ENCODE data around the gene RNF181. TPM values are rescaled to one million over a fixed set of nuclear protein-coding genes. Genes with fewer than 3 reads are reported as not detected.

RNF181 gene
- total and polyA plus RNA-seq, 2 of the 8 experiments (the other 6 are each of a cell fraction or from before 2014, with no cell fraction given): 97.2 to 514 TPM

- no peak for TF ChIP-seq CTCF (IDR thresholded peaks at IDR 0.05; ENCODE audit: control extremely low read depth in 1 of 3, insufficient read depth in 1 of 3, low read depth in 1 of 3, low read length in 3 of 3)
- no peak for TF ChIP-seq CBX8 (IDR thresholded peaks at IDR 0.05; ENCODE audit: borderline replicate concordance, low read depth, low read length)
These were observed 31.4 kb upstream of the RNF181 start (continued) for GRCh38 chr2:85564144-85564563.

All from H1 (cell line).